ENCODE data around the gene UBE2J1.
"Not testable (repeated sequence)": the region's sequence is repeated elsewhere in the genome, so short reads cannot be mapped to it uniquely, and the experiment has no call there.

Gene UBE2J1

GRCh38 chr6:89315249-89315885 is 37.2 kb downstream of the UBE2J1 start, which contains the start of gene GABRR2:
Gene GABRR2, minus strand, starts transcription at chr6:89315299. Its CDS starts 134 bp downstream, at chr6:89315165.
- no peak for DNase-seq

DNA sequence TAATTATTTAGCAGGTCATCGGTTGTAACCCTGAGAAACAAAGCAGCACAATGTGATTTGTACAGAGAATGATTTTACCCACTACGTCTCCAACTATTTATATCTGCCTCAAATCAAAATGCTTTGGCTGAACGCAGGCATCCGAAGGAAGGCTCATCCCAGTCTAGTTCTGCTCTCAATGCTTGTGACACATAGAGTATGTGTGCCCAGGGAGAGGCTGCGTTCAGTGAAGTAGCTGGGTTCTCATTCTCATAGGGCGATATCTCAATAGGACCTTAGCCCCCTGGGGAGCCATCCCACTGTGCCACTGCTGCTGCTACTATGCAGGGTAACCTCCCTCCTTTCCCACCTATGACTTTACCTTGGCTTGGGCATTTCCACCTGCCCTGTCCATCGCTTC is 37.8 kb downstream of the UBE2J1 start:
- no peak for DNase-seq

- DNase-seq, result no peak
Observed at GRCh38 chr6:89313006-89313405, 39.5 kb downstream of the UBE2J1 start.

- DNase-seq, result no peak
Observed at GRCh38 chr6:89311853-89312531, 40.5 kb downstream of the UBE2J1 start.

GRCh38 chr6:89311530-89311852 is 41.0 kb downstream of the UBE2J1 start:
- no peak for DNase-seq

GRCh38 chr6:89310929-89311328 is 41.6 kb downstream of the UBE2J1 start:
- DNase-seq, result no peak

DNA sequence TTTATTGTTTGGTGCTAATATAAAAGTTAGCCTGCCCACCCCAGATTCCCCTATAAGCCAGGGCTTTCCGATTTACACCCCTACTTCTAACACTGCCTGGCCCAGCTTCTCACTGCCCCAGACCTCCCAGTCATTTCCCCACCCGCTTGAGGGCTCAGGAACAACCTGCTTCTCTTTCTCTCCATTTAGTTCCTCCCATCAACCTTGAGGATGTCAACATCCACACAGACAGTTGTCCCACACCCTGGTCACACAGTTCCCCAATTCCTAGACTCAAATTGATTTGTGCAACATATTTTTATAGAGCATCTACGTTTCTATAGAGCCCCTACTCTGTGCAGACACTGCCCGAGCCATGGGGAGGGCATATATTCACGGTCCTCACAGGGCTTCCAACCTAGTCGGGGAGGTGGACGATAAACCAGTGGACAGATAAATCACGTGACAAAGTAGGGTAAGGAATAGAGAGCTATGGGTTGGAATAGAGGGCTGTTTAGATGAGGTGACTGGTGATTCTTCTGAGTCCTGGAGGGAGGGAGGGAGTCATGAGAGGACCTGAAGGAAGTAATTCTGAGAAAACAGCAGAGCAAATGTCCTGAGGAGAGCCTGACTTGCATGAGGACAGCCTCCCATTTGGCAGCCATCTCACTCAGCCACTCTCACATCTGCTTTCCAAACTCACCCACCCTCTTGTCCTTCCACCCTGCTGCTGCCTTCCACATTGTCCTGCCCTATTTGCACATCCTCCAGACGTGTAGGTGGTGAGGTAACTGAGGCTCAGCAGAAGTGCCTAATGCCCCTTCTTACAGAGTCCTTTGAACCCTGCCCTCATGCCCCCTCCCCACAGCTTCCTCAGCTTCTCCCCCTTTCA is 43.8 kb downstream of the UBE2J1 start:
- peak; percentile 18 for DNase-seq

- DNase-seq, result not testable (repeated sequence)
Observed at GRCh38 chr6:89304517-89304916, 48.0 kb downstream of the UBE2J1 start.

DNA sequence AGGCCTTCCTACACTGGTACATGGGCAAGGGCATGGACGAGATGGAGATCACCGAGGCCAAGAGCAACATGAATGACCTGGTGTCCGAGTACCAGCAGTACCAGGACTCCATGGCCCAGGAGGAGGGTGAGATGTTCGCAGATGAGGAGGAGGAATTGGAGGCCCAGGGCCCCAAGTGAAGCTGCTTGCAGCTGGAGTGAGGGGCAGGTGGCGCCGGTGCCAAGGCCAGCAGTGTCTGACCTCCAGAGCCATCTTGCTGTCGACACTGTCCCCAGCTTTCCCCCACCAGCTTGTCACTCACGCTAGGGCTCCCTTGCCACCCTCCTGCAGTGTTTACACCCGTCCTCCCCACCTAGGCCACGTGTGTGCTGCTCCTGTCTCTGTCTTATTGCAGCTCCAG is 49.6 kb downstream of the UBE2J1 start:
- peak; percentile 42 for DNase-seq

DNA sequence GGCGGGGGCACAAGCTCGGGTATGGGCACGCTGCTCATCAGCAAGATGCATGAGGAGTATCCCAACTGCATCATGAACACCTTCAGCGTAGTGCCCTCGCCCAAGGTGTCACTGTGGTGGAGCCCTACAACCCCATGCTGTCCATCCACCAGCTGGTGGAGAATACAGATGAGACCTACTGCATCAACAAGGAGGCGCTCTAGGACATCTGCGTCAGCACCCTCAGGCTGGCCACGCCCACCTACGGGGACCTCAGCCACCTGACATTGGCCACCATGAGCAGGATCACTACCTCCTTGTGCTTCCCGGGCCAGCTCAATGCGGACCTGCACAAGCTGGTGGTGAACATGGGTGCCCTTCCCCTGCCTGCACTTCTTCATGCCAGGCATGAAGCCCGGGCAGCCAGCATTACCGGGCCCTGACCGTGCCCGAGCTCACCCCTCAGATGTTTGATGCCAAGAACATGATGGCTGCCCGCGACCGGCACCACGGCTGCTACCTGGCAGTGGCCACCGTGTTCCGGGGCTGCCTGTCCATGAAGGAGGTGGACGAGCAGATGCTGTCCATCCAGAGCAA is 50.2 kb downstream of the UBE2J1 start:
- no peak for DNase-seq

DNA sequence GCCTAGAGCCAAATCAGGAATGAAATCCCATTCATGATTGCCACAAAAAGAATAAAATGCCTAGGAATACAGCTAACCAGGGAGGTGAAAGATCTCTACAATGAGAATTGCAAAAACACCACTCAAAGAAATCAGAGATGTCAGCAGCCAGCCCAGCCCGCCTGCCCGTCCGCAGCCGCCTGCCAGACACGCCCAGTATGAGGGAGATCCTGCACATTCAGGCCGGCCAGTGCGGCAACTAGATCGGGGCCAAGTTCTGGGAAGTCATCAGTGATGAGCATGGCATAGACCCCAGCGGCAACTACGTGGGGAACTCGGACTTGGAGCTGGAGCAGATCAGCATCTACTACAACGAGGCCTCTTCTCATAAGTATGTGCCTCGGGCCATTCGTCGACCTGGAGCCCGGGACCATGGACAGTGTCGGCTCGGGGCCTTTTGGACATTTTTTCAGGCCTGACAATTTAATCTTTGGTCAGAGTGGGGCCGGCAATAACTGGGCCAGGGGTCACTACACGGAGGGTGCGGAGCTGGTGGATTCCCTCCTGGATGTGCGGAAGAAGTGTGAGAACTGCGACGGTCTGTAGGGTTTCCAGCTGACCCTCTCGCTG is 50.8 kb downstream of the UBE2J1 start:
- DNase-seq, result no peak

DNA sequence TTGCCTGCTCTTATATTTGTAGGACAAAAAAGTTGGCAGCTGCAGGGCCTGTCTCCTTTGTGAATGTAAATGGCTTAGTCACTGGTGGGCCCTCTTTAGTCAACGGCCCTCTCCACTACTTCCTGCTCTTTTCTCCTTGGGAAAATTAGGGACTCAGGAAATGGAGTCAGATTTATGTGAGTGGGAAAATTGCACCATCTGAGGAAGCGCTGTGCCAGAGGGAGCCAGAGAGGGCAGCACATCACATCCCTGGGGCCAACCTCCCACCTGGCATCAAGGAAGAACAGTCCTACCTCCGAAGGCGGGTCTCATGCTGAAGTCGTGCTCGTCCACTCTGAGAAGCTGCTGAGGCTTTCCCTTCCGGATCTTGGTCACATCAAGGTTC is 53.1 kb downstream of the UBE2J1 start:
- DNase-seq, result no peak

DNA sequence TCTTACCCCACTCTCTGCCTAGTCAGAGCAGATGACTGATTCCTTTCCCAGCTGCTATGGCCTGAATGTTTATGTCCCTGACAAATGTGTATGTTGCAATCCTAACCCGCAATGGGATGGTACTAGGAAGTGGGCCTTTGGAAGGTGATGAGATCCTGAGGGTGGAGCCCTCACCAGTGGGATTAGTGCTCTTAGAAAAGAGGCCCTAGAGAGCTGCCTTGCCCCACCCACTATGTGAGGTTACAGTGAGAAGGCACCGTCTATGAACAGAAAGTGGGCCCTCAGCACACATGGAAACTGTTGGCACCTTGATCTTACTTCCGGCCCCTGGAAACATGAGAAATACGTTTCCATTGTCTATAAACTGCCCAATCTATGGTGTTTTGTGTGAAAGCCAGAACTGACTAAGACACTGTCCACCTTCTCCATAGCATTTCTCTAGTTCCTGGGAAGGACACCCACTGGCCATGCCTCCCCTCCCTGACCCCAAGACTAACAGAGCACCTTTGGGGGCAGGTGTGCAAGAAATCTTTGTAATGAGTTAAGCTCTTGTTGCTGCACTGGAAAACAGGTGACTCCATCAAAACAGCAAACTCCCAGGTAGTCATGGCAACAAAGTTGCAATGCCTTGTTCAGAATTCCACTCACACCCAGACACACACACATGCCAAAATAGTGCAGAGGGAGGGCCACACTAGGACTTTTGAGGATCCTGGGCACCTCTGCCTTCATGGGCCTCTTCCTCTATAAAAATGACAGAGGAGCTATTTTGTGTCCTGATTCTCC is 53.6 kb downstream of the UBE2J1 start:
- DNase-seq, result no peak

- peak; percentile 62 for DNase-seq
Observed at GRCh38 chr6:89297695-89298351, 54.7 kb downstream of the UBE2J1 start.

DNA sequence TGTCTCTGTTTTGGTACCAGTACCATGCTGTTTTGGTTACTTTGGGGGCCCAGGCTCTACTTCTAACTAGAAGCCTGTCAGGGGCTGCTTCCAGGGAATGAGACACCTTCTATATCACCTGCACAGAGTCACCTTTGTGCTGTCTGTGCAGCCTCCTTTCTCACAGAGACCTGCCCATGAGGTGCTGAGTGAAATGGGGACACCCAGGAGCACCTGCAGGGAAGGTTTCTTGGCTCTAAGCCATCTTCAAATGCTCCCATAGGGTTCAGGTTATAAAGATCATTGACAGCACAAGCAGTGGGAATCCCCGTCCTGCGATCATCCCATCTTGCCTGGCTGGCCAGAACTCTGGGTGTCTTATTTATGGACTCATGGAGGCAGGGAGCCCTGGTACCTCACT is 56.5 kb downstream of the UBE2J1 start:
- no peak for DNase-seq

GRCh38 chr6:89295116-89295515 is 57.4 kb downstream of the UBE2J1 start:
- not testable (repeated sequence) for DNase-seq

GRCh38 chr6:89291256-89291819 is 61.2 kb downstream of the UBE2J1 start:
- DNase-seq, result no peak

DNA sequence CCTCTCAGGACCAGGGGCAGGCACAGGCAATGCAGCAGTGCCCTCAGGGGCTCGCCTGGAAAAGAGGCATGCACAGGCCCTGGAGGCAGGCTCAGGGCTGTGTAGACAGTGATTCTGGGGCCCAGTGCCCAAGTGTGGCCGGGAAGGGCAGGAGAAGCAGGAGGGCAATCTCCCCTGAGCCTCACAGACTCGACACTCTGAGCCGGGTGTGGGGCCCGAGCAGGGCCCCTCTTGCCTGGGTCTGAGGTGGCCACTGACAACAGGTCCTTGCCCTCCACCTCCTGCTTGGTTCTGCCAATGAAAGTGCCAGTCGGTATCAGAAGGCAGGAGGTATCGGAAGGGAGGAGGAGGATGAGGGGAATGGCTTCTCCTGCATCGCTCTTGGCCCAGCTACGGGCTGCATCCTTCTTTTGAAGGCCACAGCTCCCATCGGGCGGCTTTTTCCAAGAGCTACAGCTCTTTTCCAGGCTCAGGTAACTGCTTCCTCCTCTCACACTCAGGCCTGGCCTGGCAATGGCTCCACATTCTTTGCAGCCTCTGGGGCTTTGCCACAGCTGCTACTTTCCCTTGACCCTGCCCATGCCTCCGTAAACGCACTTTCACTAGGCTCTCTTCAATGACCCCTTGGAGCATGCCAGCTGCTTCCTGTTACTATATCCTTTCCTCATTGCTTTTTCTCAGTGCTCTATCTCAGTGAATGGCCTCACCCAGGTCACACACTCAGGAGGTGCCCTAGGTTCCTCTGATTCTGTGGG is 61.9 kb downstream of the UBE2J1 start:
- no peak for DNase-seq

DNA sequence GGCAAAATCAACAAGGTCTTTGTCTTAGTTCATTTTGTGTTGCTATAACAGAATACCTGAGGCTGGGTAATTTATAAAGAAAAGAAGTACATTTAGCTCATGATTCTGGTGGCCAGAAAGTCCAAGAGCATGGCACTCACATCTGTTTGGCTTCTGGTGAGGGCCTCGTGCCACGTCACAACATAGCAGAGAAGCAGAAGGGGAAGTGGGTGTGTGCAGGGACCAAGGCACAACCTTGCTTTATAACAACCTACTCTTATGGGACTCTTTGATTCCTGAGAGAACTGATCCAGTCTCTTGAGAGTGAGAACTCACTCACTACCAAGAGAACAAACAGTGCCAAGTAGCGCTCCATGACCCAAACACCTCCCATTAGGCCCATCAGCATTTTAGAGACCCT is 62.8 kb downstream of the UBE2J1 start:
- no peak for DNase-seq

- no peak for DNase-seq
Observed at GRCh38 chr6:89287351-89288028, 65.0 kb downstream of the UBE2J1 start.
